ENCODE data around the gene ATG14.
"Not testable (repeated sequence)": the region's sequence is repeated elsewhere in the genome, so short reads cannot be mapped to it uniquely, and the experiment has no call there.

The ATG14 gene, protein sequence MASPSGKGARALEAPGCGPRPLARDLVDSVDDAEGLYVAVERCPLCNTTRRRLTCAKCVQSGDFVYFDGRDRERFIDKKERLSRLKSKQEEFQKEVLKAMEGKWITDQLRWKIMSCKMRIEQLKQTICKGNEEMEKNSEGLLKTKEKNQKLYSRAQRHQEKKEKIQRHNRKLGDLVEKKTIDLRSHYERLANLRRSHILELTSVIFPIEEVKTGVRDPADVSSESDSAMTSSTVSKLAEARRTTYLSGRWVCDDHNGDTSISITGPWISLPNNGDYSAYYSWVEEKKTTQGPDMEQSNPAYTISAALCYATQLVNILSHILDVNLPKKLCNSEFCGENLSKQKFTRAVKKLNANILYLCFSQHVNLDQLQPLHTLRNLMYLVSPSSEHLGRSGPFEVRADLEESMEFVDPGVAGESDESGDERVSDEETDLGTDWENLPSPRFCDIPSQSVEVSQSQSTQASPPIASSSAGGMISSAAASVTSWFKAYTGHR

GRCh38 chr14:55411426-55412389 is at the start of gene ATG14:
TSS of gene ATG14 (minus strand) at chr14:55411830. CDS start at chr14:55411822, 8 bp downstream.
- TF ChIP-seq CTCF (conservative IDR thresholded peaks at IDR 0.05; ENCODE audit: control insufficient read depth, insufficient read depth, low read depth, low read length): no peak
- H3K4me3 ChIP-seq (ENCODE audit: control insufficient read depth, low read depth, low read length): peak within 1 kb of the TSS; percentile 83

DNA sequence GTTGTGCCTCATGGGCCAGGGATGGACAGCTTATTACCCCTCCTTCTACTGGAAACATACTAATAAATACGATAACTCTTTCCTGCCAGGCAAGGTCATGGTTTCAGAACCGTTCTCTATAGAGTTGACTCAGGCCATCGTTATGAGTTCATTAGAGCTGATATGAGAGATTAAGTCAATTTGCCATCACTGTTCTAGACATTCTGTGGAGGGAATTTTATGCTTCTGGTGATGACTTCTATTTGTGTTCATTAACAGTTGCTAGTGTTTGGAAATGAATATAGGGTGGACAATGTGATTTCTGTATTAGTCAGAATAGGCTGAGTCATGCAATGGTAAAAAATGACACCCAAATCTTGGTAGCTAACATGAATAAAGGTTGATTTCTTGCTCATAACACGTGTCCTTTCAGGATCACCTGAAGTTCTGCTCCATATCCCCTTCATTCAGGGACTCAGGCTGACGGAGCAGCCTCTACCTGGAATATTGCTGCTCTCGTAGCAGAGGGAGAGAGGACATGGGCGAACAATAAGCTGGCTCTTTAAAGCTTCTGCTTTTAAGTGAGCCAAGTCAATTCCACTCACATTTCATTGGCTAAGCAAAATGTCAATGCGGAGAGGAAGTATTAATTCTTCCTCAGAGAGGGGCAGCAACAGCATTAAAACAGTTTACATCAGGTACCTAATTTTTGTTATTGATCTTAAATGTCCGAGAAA is 47.3 kb upstream of the ATG14 start:
- peak; percentile 64 for DNase-seq (ENCODE audit: low read depth)
- no peak overlapping the region for H3K4me3 ChIP-seq (ENCODE audit: control insufficient read depth, low read depth, low read length)
- TF ChIP-seq CTCF (conservative IDR thresholded peaks at IDR 0.05; ENCODE audit: control insufficient read depth, insufficient read depth, low read depth, low read length): no peak

More at GRCh38 chr14:55411426-55412389, at the start of gene ATG14:
- peak; percentile 76 for DNase-seq (ENCODE audit: low read depth)

DNA sequence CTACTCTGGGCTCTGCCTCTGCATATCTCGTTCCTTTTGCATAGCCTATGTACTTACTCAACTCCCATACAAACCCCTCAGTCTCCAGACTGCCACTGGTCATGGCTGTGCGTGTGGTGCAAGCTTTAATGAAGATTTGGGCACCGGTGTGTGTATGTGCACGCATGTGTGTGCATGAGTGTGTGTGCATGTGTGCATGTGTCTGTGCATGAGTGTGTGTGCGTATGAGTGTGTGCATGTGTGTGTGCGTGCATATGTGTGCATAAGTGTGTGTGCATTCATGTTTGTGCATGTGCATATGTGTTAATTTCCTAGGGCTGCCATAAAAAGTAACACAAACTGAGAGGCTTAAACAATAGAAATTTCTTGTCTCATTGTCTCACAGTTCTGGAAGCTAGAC is 45.9 kb upstream of the ATG14 start:
- no peak for TF ChIP-seq CTCF (conservative IDR thresholded peaks at IDR 0.05; ENCODE audit: control insufficient read depth, insufficient read depth, low read depth, low read length)
- H3K4me3 ChIP-seq (ENCODE audit: control insufficient read depth, low read depth, low read length): no peak overlapping the region
- DNase-seq (ENCODE audit: low read depth): no peak

DNA sequence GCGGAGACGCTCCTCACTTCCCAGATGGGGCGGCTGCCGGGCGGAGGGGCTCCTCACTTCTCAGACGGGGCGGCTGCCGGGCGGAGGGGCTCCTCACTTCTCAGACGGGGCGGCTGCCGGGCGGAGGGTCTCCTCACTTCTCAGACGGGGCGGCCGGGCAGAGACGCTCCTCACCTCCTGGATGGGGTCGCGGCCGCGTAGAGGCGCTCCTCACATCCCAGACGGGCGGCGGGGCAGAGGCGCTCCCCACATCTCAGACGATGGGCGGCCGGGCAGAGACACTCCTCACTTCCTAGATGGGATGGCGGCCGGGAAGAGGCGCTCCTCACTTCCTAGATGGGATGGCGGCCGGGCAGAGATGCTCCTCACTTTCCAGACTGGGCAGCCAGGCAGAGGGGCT is 44.8 kb upstream of the ATG14 start:
- not testable (repeated sequence) for H3K4me3 ChIP-seq (ENCODE audit: control insufficient read depth, low read depth, low read length); DNase-seq (ENCODE audit: low read depth)

DNA sequence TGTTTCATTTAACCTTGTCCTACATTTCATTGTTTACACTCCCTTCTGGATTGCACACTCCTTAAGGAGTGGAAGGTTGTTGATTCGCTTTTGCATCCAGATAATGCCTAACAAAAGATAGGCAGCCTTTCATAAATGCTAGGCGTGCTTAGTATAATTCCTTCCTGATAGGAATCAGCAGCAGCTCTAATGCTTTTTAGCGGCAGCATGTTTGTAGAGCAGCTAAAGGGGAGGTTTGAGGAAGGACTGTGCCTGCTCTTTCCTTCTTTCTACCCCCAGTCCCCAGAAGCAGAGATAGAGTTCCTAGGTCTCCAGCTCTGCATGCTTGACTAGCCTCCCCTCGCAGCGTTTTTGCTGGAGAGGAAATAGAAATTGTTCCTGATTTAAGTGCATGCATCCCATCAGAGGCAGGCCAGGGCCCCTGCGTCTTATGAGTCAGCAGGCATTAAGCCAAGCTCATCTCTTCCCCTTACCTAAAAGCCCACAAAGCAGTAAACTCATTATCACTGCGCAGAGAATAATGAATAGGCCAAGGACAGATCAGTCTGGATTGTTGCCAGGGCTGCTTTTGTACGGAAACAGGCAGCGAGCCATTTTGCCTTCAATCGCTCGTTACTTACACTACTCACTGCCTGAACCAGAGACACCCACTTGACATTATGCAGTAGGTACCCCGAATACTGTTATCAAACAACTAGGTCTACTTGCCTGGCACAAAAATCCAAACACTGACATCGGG is 42.8 kb upstream of the ATG14 start:
- DNase-seq (ENCODE audit: low read depth): peak; percentile 92
- no peak overlapping the region for H3K4me3 ChIP-seq (ENCODE audit: control insufficient read depth, low read depth, low read length)
- no peak for TF ChIP-seq CTCF (conservative IDR thresholded peaks at IDR 0.05; ENCODE audit: control insufficient read depth, insufficient read depth, low read depth, low read length)

GRCh38 chr14:55451950-55452349 is 40.3 kb upstream of the ATG14 start:
- TF ChIP-seq CTCF (conservative IDR thresholded peaks at IDR 0.05; ENCODE audit: control insufficient read depth, insufficient read depth, low read depth, low read length): no peak
- DNase-seq (ENCODE audit: low read depth): no peak

More at GRCh38 chr14:55451950-55452349, 40.3 kb upstream of the ATG14 start:
- no peak overlapping the region for H3K4me3 ChIP-seq (ENCODE audit: control insufficient read depth, low read depth, low read length)
